Gastrocnemius medialis (tissue), 4 donors: ENCODE results near the gene KMT2E.

ENCODE experiments used
- CTCF ChIP-seq, 5 experiments: fragments of 450-650 bp in 3 of 5; fragments of 200-600 bp in 2 of 5; sonication (generic) in 2 of 5; IDR thresholded peaks in 4 of 5; conservative IDR thresholded peaks in 1 of 5; 1 replicate in 4 of 5; 2 replicates in 1 of 5; pipeline ENCODE4 v1.5.1; 2016 to 2019; ENCODE audit warnings: antibody characterized with exemption in 5 of 5, mild to moderate bottlenecking in 3 of 5, moderate library complexity in 3 of 5
- POLR2A ChIP-seq, 2 donors: fragments of 450-650 bp; IDR thresholded peaks; one replicate each; pipeline ENCODE4 v1.6.1; 2017; ENCODE audit warnings: antibody characterized with exemption in 2 of 2, mild to moderate bottlenecking in 2 of 2, moderate library complexity in 2 of 2

GRCh38 chr7:104983578-104984539, 30.1 kb upstream of the KMT2E start:
- TF ChIP-seq CTCF (IDR thresholded peaks at IDR 0.05 in 4 of 5, conservative IDR thresholded peaks at IDR 0.05 in 1 of 5) (peak; percentile 60 to 81 (median 70)), POLR2A (IDR thresholded peaks at IDR 0.05) (peak; percentile 89 to 92)
